Kidney (tissue), 14 donors: ENCODE data around the gene RGL3. TPM values are rescaled to one million over a fixed set of nuclear protein-coding genes. Genes with fewer than 3 reads are reported as not detected.

Experiments
- DNase-seq, 5 donors: peaks; one replicate each; pipeline ENCODE4 v3.0.0-alpha.2; 2013 to 2020
- FAIRE-seq: peaks from 2 replicates; lab custom pipeline; 2012; peaks lifted over from hg19 to GRCh38; lab: Jason Lieb, UNC
- H3K27ac ChIP-seq, 2 donors: one replicate each; pipeline ENCODE4 v1.7.0; 2013; ENCODE audit warnings: low read depth in 2 of 2, low read length in 2 of 2, inconsistent platforms in 1 of 2
- H3K27me3 ChIP-seq: one replicate; pipeline ENCODE4 v1.7.1; 2013; ENCODE audit warnings: low read length, inconsistent platforms; ENCODE audit not compliant: control insufficient read depth, insufficient read depth
- H3K36me3 ChIP-seq, 3 donors: one replicate each; pipeline versions ENCODE4 v1.7.0 to v1.7.1; 2013; ENCODE audit warnings: low read length in 3 of 3, control low read depth in 1 of 3, inconsistent platforms in 1 of 3; ENCODE audit not compliant: insufficient read depth in 3 of 3, control insufficient read depth in 2 of 3
- H3K4me1 ChIP-seq, 3 donors: one replicate each; pipeline versions ENCODE4 v1.7.0 to v1.7.1; 2013; ENCODE audit warnings: low read length in 3 of 3, inconsistent platforms in 1 of 3, low read depth in 1 of 3; ENCODE audit not compliant: control insufficient read depth in 2 of 3, insufficient read depth in 2 of 3
- H3K4me3 ChIP-seq, 3 donors: one replicate each; pipeline versions ENCODE4 v1.7.0 to v1.8.1; 2013; ENCODE audit warnings: low read length in 3 of 3, control low read depth in 1 of 3, inconsistent platforms in 1 of 3
- H3K9ac ChIP-seq, 3 donors: one replicate each; pipeline versions ENCODE4 v1.7.0 to v1.7.1; 2013; ENCODE audit warnings: low read length in 3 of 3, control low read depth in 1 of 3, inconsistent platforms in 1 of 3
- H3K9me3 ChIP-seq, 3 donors: one replicate each; pipeline versions ENCODE4 v1.7.0 to v1.7.1; 2013; ENCODE audit warnings: low read length in 3 of 3, control low read depth in 1 of 3, inconsistent platforms in 1 of 3; ENCODE audit not compliant: control insufficient read depth in 2 of 3, insufficient read depth in 1 of 3
- intact Hi-C: fragments of 100-400 bp; cut with DNase I; formaldehyde crosslinking; loops from one replicate; pipeline ENCODE4 v1.11.1; 2022
- polyA plus RNA-seq: library from polyadenylated mRNA; stranded (reverse); fragments of 350-450 nt; fragmentation: Illumina TruSeq; extraction: RNeasy Lipid Tissue Mini Kit (QIAGEN cat#74804); gene quantifications from one replicate; pipeline ENCODE4 v1.2.3, GENCODE V29; 2014; ENCODE audit warnings: low read depth, low replicate concordance; ENCODE audit not compliant: insufficient read depth
- total RNA-seq: library from RNA; stranded (reverse); fragmentation: NEBNext Ultra II Directional; extraction: Animal tissue kit (Norgen Biotek cat#: 25700); gene quantifications from one replicate; pipeline ENCODE4 v1.2.1, GENCODE V29; 2021
- TF ChIP-seq, protein P1 (sequence below): IDR thresholded peaks from 3 replicates; pipeline ENCODE4 v1.5.1; 2012; ENCODE audit warnings: mild to moderate bottlenecking, moderate library complexity, borderline replicate concordance; ENCODE audit not compliant: insufficient read depth; ENCODE audit errors: extremely low read depth
- donor health status: control.
- donor health status: control.
- donor health status: control.
- donor health status: control.
- donor health status: control.
- donor health status: DM: yes; HTN: yes; CAD: no.
- donor health status: Normal renal cell carcinoma (clear cell type).

The RGL3 gene
- total and polyA plus RNA-seq, 2 donors from 2014 or later: 56.9 to 126 TPM

DNA sequence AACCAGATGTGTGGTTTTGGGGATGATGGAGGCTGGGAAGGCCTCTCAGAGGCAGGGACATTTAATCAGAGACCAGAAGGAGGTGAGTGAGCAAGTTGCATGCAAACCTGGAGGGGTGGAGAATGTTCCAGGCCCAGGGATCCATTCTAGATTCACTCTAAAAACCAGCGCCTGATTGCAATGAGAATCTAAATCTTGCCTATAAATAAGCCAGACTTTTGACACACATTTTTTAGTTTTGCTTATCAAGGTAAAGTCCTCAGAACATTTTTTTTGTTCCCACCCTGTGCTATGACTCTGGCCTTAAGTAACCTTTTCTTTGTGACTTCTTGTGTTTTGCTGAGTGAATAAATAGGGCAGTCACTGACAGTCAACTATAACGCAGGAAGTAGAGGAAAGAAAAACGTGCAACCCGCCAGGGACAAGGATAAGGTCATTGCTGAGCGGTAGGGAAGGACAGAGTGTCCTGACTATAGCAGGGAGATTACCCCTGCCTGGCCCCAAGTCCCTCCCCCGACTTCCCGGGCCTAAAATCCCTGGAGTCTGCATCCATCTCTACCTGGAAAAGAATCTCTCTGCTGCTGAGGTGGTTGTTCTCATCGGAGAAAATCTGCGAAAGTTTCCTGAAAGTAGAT lies 14.4 kb downstream of the RGL3 start:
- FAIRE-seq (no peak), DNase-seq (no peak)
- TF ChIP-seq, protein P1, sequence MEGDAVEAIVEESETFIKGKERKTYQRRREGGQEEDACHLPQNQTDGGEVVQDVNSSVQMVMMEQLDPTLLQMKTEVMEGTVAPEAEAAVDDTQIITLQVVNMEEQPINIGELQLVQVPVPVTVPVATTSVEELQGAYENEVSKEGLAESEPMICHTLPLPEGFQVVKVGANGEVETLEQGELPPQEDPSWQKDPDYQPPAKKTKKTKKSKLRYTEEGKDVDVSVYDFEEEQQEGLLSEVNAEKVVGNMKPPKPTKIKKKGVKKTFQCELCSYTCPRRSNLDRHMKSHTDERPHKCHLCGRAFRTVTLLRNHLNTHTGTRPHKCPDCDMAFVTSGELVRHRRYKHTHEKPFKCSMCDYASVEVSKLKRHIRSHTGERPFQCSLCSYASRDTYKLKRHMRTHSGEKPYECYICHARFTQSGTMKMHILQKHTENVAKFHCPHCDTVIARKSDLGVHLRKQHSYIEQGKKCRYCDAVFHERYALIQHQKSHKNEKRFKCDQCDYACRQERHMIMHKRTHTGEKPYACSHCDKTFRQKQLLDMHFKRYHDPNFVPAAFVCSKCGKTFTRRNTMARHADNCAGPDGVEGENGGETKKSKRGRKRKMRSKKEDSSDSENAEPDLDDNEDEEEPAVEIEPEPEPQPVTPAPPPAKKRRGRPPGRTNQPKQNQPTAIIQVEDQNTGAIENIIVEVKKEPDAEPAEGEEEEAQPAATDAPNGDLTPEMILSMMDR: no peak
- H3K27me3 ChIP-seq: no peaks in the 10 kb centered on the region
- H3K36me3 ChIP-seq: peaks cover 0 to 12% (median 4%) of the 10 kb centered on the region in 3 donors
- H3K4me3 ChIP-seq: no peak overlapping the region
- no peaks in the 10 kb centered on the region for H3K9me3 ChIP-seq
- intact Hi-C loops: no loop called here
- H3K9ac ChIP-seq: no peak overlapping the region
- H3K27ac ChIP-seq: no peak overlapping the region
- H3K4me1 ChIP-seq: no peaks in the 10 kb centered on the region

DNA sequence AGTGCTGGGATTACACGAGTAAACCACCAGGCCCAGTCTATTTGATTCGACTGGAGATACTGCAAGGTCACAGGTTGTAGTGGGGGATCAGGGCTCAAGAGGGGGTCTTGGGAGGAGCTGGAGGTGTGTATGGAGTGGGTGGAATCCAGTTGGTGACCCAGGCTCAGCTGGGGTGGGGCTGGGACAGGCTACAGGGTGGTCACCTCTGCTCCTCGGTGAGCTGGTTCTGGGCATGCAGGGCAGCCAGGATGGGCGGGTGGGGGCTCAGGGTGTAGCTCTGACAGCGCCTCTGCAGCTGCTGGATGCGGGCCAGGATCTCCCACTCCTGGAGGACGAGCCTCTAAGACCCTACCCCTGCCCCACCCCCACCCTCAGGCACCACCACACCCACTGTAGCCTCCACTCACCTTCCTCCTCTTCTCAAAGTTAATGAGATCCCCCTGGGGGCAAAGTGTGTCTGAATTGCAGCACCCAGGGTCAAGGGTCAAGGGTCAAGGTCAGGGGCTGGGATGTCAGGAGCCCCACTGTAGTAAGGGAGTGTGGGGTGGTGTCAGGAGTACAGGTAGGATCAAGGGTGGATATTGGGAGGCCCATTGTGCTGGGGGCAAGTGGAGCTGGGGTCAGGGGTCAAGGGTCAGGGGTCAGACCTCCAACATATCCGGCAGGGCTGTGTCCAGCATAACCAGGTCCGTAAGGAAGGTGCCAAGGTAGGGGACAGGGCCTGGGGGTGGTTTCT lies 17.1 kb downstream of the RGL3 start:
- Histone ChIP-seq H3K4me1 (no peaks in the 10 kb centered on the region), H3K27me3 (no peaks in the 10 kb centered on the region), H3K4me3 (no peak overlapping the region), H3K9me3 (no peaks in the 10 kb centered on the region), H3K27ac (no peak overlapping the region), H3K9ac (no peak overlapping the region), H3K36me3 (peaks cover 0 to 23% (median 4%) of the 10 kb centered on the region in 3 donors)
- TF ChIP-seq, protein P1: no peak
- DNase-seq: peak in 1 of 5 donors; percentile 72
- intact Hi-C loops: no loop called here
- FAIRE-seq: no peak

DNA sequence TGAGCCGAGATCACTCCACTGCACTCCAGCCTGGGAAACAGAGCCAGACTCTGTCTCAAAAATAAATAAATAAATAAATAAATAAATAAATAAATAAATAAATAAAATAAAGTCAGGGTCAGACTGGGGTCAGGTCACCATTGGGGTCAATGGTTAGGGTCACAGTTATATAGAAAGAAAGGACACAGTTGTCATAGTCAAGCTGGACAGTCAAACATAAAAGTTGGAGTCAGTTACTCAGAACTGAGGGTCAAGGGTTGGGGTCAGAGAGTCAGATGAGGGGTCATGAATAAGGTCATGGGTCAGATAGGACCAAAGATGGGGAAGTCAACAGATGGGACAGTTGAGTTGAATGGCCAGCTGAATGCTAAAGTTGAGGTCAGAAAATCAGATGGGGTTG lies 18.3 kb downstream of the RGL3 start:
- intact Hi-C loops: no loop called here
- DNase-seq (peak in 2 of 5 donors; percentile 12 to 23), FAIRE-seq (no peak)
- TF ChIP-seq, protein P1: no peak
- Histone ChIP-seq H3K4me1 (no peaks in the 10 kb centered on the region), H3K9me3 (no peaks in the 10 kb centered on the region), H3K27ac (no peak overlapping the region), H3K36me3 (peaks cover 0 to 21% (median 2%) of the 10 kb centered on the region in 3 donors), H3K27me3 (no peaks in the 10 kb centered on the region), H3K9ac (no peak overlapping the region), H3K4me3 (no peak overlapping the region)
